H9 (cell line): ENCODE measurements around the gene PPP1R9A. TPM values are rescaled to one million over a fixed set of nuclear protein-coding genes. Genes with fewer than 3 reads are reported as not detected.

Experiments used
- DNase-seq: peaks from one replicate; pipeline ENCODE4 v3.0.0-alpha.2; 2017
- H2AFZ ChIP-seq: one replicate; pipeline ENCODE4 v1.6.1; 2013; ENCODE audit warnings: mild to moderate bottlenecking, low read length, control low read depth, moderate library complexity
- H2AK5ac ChIP-seq: 2 replicates; pipeline ENCODE4 v1.6.1; 2013; ENCODE audit warnings: low read length, control low read depth, mixed read lengths; ENCODE audit not compliant: insufficient read length
- H2BK120ac ChIP-seq: one replicate; pipeline ENCODE4 v1.6.1; 2013; ENCODE audit warnings: low read depth, mild to moderate bottlenecking, low read length, control low read depth, inconsistent platforms; ENCODE audit not compliant: poor library complexity, severe bottlenecking
- H2BK12ac ChIP-seq: 2 replicates; pipeline ENCODE4 v1.6.1; 2013; ENCODE audit warnings: low read length, control low read depth, mixed read lengths, low read depth; ENCODE audit not compliant: insufficient read length
- H2BK15ac ChIP-seq: 2 replicates; pipeline ENCODE4 v1.6.1; 2013; ENCODE audit warnings: low read depth, low read length, control low read depth
- H2BK20ac ChIP-seq: one replicate; pipeline ENCODE4 v1.6.1; 2013; ENCODE audit warnings: low read depth, mild to moderate bottlenecking, low read length, control low read depth, inconsistent platforms; ENCODE audit not compliant: poor library complexity, severe bottlenecking
- H2BK5ac ChIP-seq: 2 replicates; pipeline ENCODE4 v1.6.1; 2013; ENCODE audit warnings: low read length, control low read depth, mixed read lengths; ENCODE audit not compliant: insufficient read length
- H3K14ac ChIP-seq: 2 replicates; pipeline ENCODE4 v1.6.1; 2013; ENCODE audit warnings: low read length, control low read depth; ENCODE audit not compliant: insufficient read depth
- H3K18ac ChIP-seq: 2 replicates; pipeline ENCODE4 v1.6.1; 2013; ENCODE audit warnings: low read depth, mild to moderate bottlenecking, mixed read lengths, low read length, control low read depth; ENCODE audit not compliant: insufficient read length
- H3K23ac ChIP-seq: 2 replicates; pipeline ENCODE4 v1.6.1; 2013; ENCODE audit warnings: low read length, control low read depth, mixed read lengths, low read depth; ENCODE audit not compliant: insufficient read length
- H3K23me2 ChIP-seq: 2 replicates; pipeline ENCODE4 v1.6.1; 2013; ENCODE audit warnings: low read depth, mild to moderate bottlenecking, mixed read lengths, low read length, control low read depth; ENCODE audit not compliant: insufficient read length, poor library complexity, severe bottlenecking
- H3K27ac ChIP-seq: 2 replicates; pipeline ENCODE4 v1.5.1; 2013; ENCODE audit warnings: low read length, control low read depth, mixed read lengths, low read depth; ENCODE audit not compliant: insufficient read length
- H3K27me3 ChIP-seq: 2 replicates; pipeline ENCODE4 v1.6.1; 2013; ENCODE audit warnings: low read length, control low read depth, inconsistent platforms; ENCODE audit not compliant: insufficient read depth
- H3K4ac ChIP-seq: 2 replicates; pipeline ENCODE4 v1.6.1; 2013; ENCODE audit warnings: low read depth, mild to moderate bottlenecking, control low read depth, inconsistent platforms, low read length, moderate library complexity
- H3K4me1 ChIP-seq: 2 replicates; pipeline ENCODE4 v1.6.1; 2013; ENCODE audit warnings: low read length, control low read depth, inconsistent platforms; ENCODE audit not compliant: insufficient read depth
- H3K4me2 ChIP-seq: 2 replicates; pipeline ENCODE4 v1.6.1; 2013; ENCODE audit warnings: low read length, control low read depth, mixed read lengths; ENCODE audit not compliant: insufficient read length, insufficient read depth
- H3K56ac ChIP-seq: 2 replicates; pipeline ENCODE4 v1.6.1; 2013; ENCODE audit warnings: low read depth, mild to moderate bottlenecking, mixed read lengths, low read length, control low read depth; ENCODE audit not compliant: insufficient read length
- H3K79me1 ChIP-seq: 2 replicates; pipeline ENCODE4 v1.6.1; 2013; ENCODE audit warnings: low read depth, mild to moderate bottlenecking, moderate library complexity, low read length, control low read depth, inconsistent platforms; ENCODE audit not compliant: insufficient read depth, poor library complexity, severe bottlenecking
- H3K79me2 ChIP-seq: 2 replicates; pipeline ENCODE4 v1.6.1; 2013; ENCODE audit warnings: low read length, control low read depth, inconsistent platforms; ENCODE audit not compliant: insufficient read depth
- H3K9ac ChIP-seq: 2 replicates; pipeline ENCODE4 v1.6.1; 2013; ENCODE audit warnings: low read length, control low read depth, mixed read lengths; ENCODE audit not compliant: insufficient read length; ENCODE audit errors: extremely low read depth
- H3K9me3 ChIP-seq: one replicate; pipeline ENCODE4 v1.6.1; 2013; ENCODE audit warnings: low read depth, low read length, inconsistent platforms; ENCODE audit not compliant: control insufficient read depth
- H3T11ph ChIP-seq: one replicate; pipeline ENCODE4 v1.6.1; 2013; ENCODE audit warnings: mild to moderate bottlenecking, low read length, control low read depth, inconsistent platforms
- H4K20me1 ChIP-seq: one replicate; pipeline ENCODE4 v1.6.1; 2013; ENCODE audit not compliant: control insufficient read depth, insufficient read length, insufficient read depth
- H4K5ac ChIP-seq: 2 replicates; pipeline ENCODE4 v1.6.1; 2013; ENCODE audit warnings: low read depth, mild to moderate bottlenecking, mixed read lengths, low read length, control low read depth; ENCODE audit not compliant: insufficient read length
- H4K8ac ChIP-seq: replicated peaks from 2 replicates; pipeline ENCODE4 v1.6.1; 2013; ENCODE audit warnings: low read length, control low read depth, mixed read lengths, low read depth; ENCODE audit not compliant: insufficient read length
- H4K91ac ChIP-seq: 2 replicates; pipeline ENCODE4 v1.6.1; 2013; ENCODE audit warnings: low read depth, mild to moderate bottlenecking, moderate library complexity, mixed read lengths, low read length, control low read depth; ENCODE audit not compliant: insufficient read length
- H3K27ac Mint-ChIP-seq, 3 experiments: 2 replicates in 2 of 3; 3 replicates in 1 of 3; pipeline ENCODE4 v1.8.0; 2020 to 2021; ENCODE audit warnings: mixed read lengths in 3 of 3, mild to moderate bottlenecking in 1 of 3, moderate library complexity in 1 of 3
- H3K27me3 Mint-ChIP-seq: 2 replicates; pipeline ENCODE4 v1.8.0; 2021; ENCODE audit warnings: low read depth, mild to moderate bottlenecking, moderate library complexity, mixed read lengths
- H3K36me3 Mint-ChIP-seq, 3 experiments: 2 replicates in 2 of 3; 3 replicates in 1 of 3; pipeline ENCODE4 v1.8.0; 2020 to 2021; ENCODE audit warnings: low read depth in 3 of 3, mixed read lengths in 3 of 3; ENCODE audit not compliant: insufficient read depth in 1 of 3
- H3K4me1 Mint-ChIP-seq, 2 experiments: 2 replicates each; pipeline ENCODE4 v1.8.0; 2020; ENCODE audit warnings: mixed read lengths in 2 of 2
- H3K4me3 Mint-ChIP-seq, 2 experiments: 2 replicates in 1 of 2; 3 replicates in 1 of 2; pipeline ENCODE4 v1.8.0; 2020 to 2021; ENCODE audit warnings: mild to moderate bottlenecking in 2 of 2, mixed read lengths in 2 of 2, moderate library complexity in 1 of 2
- H3K9me3 Mint-ChIP-seq, 2 experiments: 2 replicates in 1 of 2; 3 replicates in 1 of 2; pipeline ENCODE4 v1.8.0; 2020; ENCODE audit warnings: mild to moderate bottlenecking in 2 of 2, mixed read lengths in 2 of 2, moderate library complexity in 1 of 2
- CTCF ChIP-seq: fragments of 200-600 bp; sonication (generic); conservative IDR thresholded peaks from 3 replicates; pipeline ENCODE4 v1.8.0; 2021; ENCODE audit warnings: antibody characterized with exemption, mild to moderate bottlenecking
- WGBS: extraction: QIAGEN DNeasy Blood & Tissue Kit; methylation state at CpG from one replicate; pipeline ENCODE4 v1.1.7; 2013; ENCODE audit warnings: missing lambda C conversion rate, low lambda C conversion rate, mixed read lengths; ENCODE audit not compliant: insufficient read length; ENCODE audit errors: extremely low coverage; 5-methylcytosine and 5-hydroxymethylcytosine counted together
- total RNA-seq: library from RNA; stranded (reverse); gene quantifications from 2 replicates; pipeline ENCODE4 v1.2.1, GENCODE V29; 2021

PPP1R9A gene
- total RNA-seq, 1 experiment from 2014 or later = 17.0 TPM

GRCh38 chr7:95027234-95027872, 120.0 kb downstream of the PPP1R9A start:
- no CpG with 5 or more reads among the region's 11 CpGs for WGBS
- H3K4me1 ChIP-seq = no peaks in the 10 kb centered on the region; the same call in 1 of the 2 replicates
- H2BK15ac ChIP-seq = no peak overlapping the region
- peak overlapping the region in 1 of 3 experiments; percentile 65; a peak in 1 of 7 replicates for H3K27ac Mint-ChIP-seq
- no peaks in the 10 kb centered on the region for H3K9me3 ChIP-seq
- no peak overlapping the region for H3K4me2 ChIP-seq
- no peak overlapping the region for H3K18ac ChIP-seq
- no peak overlapping the region for H3K9ac ChIP-seq
- H3T11ph ChIP-seq = no peak overlapping the region
- no peaks in the 10 kb centered on the region for H3K27me3 ChIP-seq
- no peak for TF ChIP-seq CTCF
- H2BK120ac ChIP-seq = no peak overlapping the region
- H3K4me3 Mint-ChIP-seq = no peak overlapping the region
- H4K91ac ChIP-seq = no peak overlapping the region
- H4K8ac ChIP-seq = no peak overlapping the region
- no peak overlapping the region for H2BK5ac ChIP-seq
- no peak for DNase-seq
- peaks cover 29 to 32% of the 10 kb centered on the region in 2 experiments for H3K9me3 Mint-ChIP-seq
- H3K79me1 ChIP-seq = no peaks in the 10 kb centered on the region
- H3K27me3 Mint-ChIP-seq = no peaks in the 10 kb centered on the region
- H4K5ac ChIP-seq = no peak overlapping the region
- H3K56ac ChIP-seq = no peak overlapping the region
- H3K27ac ChIP-seq = no peak overlapping the region
- no peak overlapping the region for H2AFZ ChIP-seq
- no peak overlapping the region for H3K14ac ChIP-seq
- H2AK5ac ChIP-seq = no peak overlapping the region
- no peak overlapping the region for H3K23ac ChIP-seq
- H4K20me1 ChIP-seq = no peaks in the 10 kb centered on the region
- no peaks in the 10 kb centered on the region for H3K23me2 ChIP-seq
- peaks cover 27 to 32% (median 28%) of the 10 kb centered on the region in 3 experiments for H3K36me3 Mint-ChIP-seq
- H3K79me2 ChIP-seq = no peaks in the 10 kb centered on the region
- no peak overlapping the region for H2BK12ac ChIP-seq
- H2BK20ac ChIP-seq = no peak overlapping the region
- H3K4ac ChIP-seq = no peak overlapping the region
- H3K4me1 Mint-ChIP-seq = peaks cover 4 to 12% of the 10 kb centered on the region in 2 experiments; a peak in 3 of 4 replicates
